GM23248 (cell line): ENCODE results near the gene CLEC2B. TPM values are rescaled to one million over a fixed set of nuclear protein-coding genes. Genes with fewer than 3 reads are reported as not detected.

ENCODE experiments used
- DNase-seq: peaks from one replicate; pipeline ENCODE4 v3.0.0-alpha.2; 2015
- H2AFZ ChIP-seq: fragments of 200-600 bp; sonication (generic); 2 replicates; pipeline ENCODE4 v1.6.1; 2016; ENCODE audit warnings: antibody characterized with exemption
- H3F3A ChIP-seq: fragments of 200-600 bp; sonication (generic); 2 replicates; pipeline ENCODE4 v1.6.1; 2016; ENCODE audit warnings: mild to moderate bottlenecking, antibody characterized with exemption, mixed run types; ENCODE audit not compliant: insufficient read depth
- H3K27ac ChIP-seq: fragments of 200-600 bp; sonication (generic); 2 replicates; pipeline ENCODE4 v1.5.1; 2016; ENCODE audit warnings: mild to moderate bottlenecking
- H3K27me3 ChIP-seq: fragments of 200-600 bp; sonication (generic); replicated peaks from 2 replicates; pipeline ENCODE4 v1.6.1; 2016; ENCODE audit warnings: mild to moderate bottlenecking; ENCODE audit not compliant: insufficient read depth
- H3K36me3 ChIP-seq: fragments of 200-600 bp; sonication (generic); 2 replicates; pipeline ENCODE4 v1.6.1; 2016; ENCODE audit warnings: low read depth, mild to moderate bottlenecking
- H3K4me1 ChIP-seq: fragments of 200-600 bp; sonication (generic); 2 replicates; pipeline ENCODE4 v1.6.1; 2016; ENCODE audit warnings: mild to moderate bottlenecking; ENCODE audit not compliant: insufficient read depth
- H3K4me2 ChIP-seq: fragments of 200-600 bp; sonication (generic); one replicate; pipeline ENCODE4 v1.6.1; 2016; ENCODE audit warnings: mild to moderate bottlenecking; ENCODE audit not compliant: unreplicated experiment
- H3K4me3 ChIP-seq: fragments of 200-600 bp; sonication (generic); 2 replicates; pipeline ENCODE4 v1.5.1; 2016; ENCODE audit warnings: mild to moderate bottlenecking
- H3K79me2 ChIP-seq: fragments of 200-600 bp; sonication (generic); 2 replicates; pipeline ENCODE4 v1.6.1; 2016; ENCODE audit warnings: mild to moderate bottlenecking; ENCODE audit not compliant: insufficient read depth
- H3K9ac ChIP-seq: fragments of 200-600 bp; sonication (generic); 2 replicates; pipeline ENCODE4 v1.6.1; 2016; ENCODE audit warnings: mild to moderate bottlenecking
- H3K9me2 ChIP-seq: fragments of 200-600 bp; sonication (generic); 2 replicates; pipeline ENCODE4 v1.6.1; 2016; ENCODE audit warnings: mixed run types, mild to moderate bottlenecking, moderate library complexity; ENCODE audit not compliant: insufficient read depth
- H3K9me3 ChIP-seq: fragments of 200-600 bp; sonication (generic); one replicate; pipeline ENCODE4 v1.6.1; 2017; ENCODE audit warnings: low read depth
- H4K20me1 ChIP-seq: fragments of 200-600 bp; sonication (generic); 2 replicates; pipeline ENCODE4 v1.6.0; 2016; ENCODE audit not compliant: insufficient read depth
- EZH2 ChIP-seq: fragments of 200-600 bp; sonication (generic); IDR thresholded peaks from 2 replicates; pipeline ENCODE4 v1.6.1; 2018; ENCODE audit warnings: antibody characterized with exemption, mild to moderate bottlenecking; ENCODE audit not compliant: insufficient read depth, poor library complexity, severe bottlenecking
- EZH2phosphoT487 ChIP-seq: fragments of 200-600 bp; sonication (generic); IDR thresholded peaks from 2 replicates; pipeline ENCODE4 v1.6.1; 2018; ENCODE audit warnings: antibody characterized with exemption, moderate library complexity, mild to moderate bottlenecking, low read depth; ENCODE audit not compliant: insufficient read depth
- WGBS, 2 experiments: methylation state at CpG; one replicate each; pipeline ENCODE4 v1.1.6; 2015 to 2017; ENCODE audit warnings: low lambda C conversion rate in 2 of 2, low coverage in 1 of 2; ENCODE audit errors: missing lambda C conversion rate in 2 of 2; 5-methylcytosine and 5-hydroxymethylcytosine counted together
- in situ Hi-C: fragments of 300-500 bp; cut with MboI; formaldehyde crosslinking; loops from 2 replicates; pipeline ENCODE4 v1.15.0; 2020
- polyA plus RNA-seq: library from polyadenylated mRNA; unstranded; fragments of >200 nt; fragmentation: Nextera tagmentation; extraction: Ambion mirVana; gene quantifications from 2 replicates; pipeline ENCODE4 v1.2.1, GENCODE V29; 2016
- total RNA-seq: library from RNA; depleted of rRNA; stranded (reverse); fragments of >200 nt; shearing (Covaris generic); gene quantifications from 2 replicates; pipeline ENCODE4 v1.2.3, GENCODE V29; 2014

Gene CLEC2B
- total and polyA plus RNA-seq, 2 experiments from 2014 or later, result 7.2 to 12.2 TPM

DNA sequence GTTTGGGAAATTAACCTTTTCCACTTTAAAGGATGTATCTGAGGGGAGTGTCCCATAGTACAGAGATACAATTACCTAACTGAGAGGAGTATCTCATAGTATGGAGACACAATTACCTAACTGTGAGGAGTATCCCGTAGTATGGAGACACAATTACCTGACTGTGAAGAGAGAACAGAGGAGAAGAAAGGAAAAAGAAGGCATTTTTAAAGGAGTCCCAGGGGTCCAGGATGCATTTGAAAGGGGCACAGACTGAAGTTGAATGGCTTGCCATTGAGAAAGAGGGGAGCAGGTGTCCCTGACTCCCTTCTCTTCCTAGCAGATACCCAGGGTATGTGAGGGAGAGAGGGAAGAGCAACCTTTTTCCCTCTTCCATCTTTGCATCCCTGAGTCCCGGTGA, 30.1 kb upstream of the CLEC2B start:
- Histone ChIP-seq H2AFZ (no peak overlapping the region), H3K9me3 (no peaks in the 10 kb centered on the region), H3K79me2 (no peaks in the 10 kb centered on the region), H3K27ac (no peak overlapping the region), H3K27me3 (no peaks in the 10 kb centered on the region; the same call in 1 of the 2 replicates), H3K4me2 (no peak overlapping the region), H3K4me3 (no peak overlapping the region), H3K9ac (no peak overlapping the region), H3K4me1 (no peaks in the 10 kb centered on the region), H3K36me3 (no peaks in the 10 kb centered on the region), H4K20me1 (no peaks in the 10 kb centered on the region), H3K9me2 (no peaks in the 10 kb centered on the region), H3F3A (no peaks in the 10 kb centered on the region)
- DNase-seq, result no peak
- TF ChIP-seq EZH2phosphoT487, result no peak
- in situ Hi-C loops, result no loop called here
- WGBS, 2 experiments, result 50 to 53% methylated on average over 2 of the region's 2 CpGs

DNA sequence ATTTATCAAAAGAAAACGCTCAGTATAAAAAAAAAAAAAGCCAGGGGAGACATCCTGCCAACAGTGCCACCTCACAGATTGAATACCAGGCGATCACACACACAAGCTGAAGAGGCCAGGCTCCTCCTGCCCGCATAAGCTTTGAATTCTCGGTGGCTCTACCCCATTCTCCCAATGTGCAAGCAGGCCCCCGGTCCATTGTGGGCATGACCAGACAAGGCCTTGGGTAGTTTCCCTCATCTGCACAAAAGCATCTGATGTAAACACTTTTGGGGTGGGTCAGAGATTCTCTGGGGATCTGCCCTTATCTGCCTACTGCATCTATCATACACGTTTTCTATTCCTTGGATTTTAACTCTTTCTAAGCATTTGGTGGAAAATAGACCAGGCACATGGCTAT, 28.4 kb upstream of the CLEC2B start:
- 55 to 59% methylated on average over 6 of the region's 6 CpGs for WGBS, 2 experiments
- Histone ChIP-seq H3K4me3 (no peak overlapping the region), H3K27me3 (no peaks in the 10 kb centered on the region; the same call in 1 of the 2 replicates), H3K9me3 (no peaks in the 10 kb centered on the region), H3F3A (no peaks in the 10 kb centered on the region), H3K9me2 (no peaks in the 10 kb centered on the region), H3K4me1 (no peaks in the 10 kb centered on the region), H2AFZ (no peak overlapping the region), H3K9ac (no peak overlapping the region), H3K27ac (no peak overlapping the region), H3K79me2 (no peaks in the 10 kb centered on the region), H4K20me1 (no peaks in the 10 kb centered on the region), H3K4me2 (no peak overlapping the region), H3K36me3 (no peaks in the 10 kb centered on the region)
- in situ Hi-C loops, result no loop called here
- TF ChIP-seq EZH2 (no peak), EZH2phosphoT487 (no peak)
- no peak for DNase-seq

DNA sequence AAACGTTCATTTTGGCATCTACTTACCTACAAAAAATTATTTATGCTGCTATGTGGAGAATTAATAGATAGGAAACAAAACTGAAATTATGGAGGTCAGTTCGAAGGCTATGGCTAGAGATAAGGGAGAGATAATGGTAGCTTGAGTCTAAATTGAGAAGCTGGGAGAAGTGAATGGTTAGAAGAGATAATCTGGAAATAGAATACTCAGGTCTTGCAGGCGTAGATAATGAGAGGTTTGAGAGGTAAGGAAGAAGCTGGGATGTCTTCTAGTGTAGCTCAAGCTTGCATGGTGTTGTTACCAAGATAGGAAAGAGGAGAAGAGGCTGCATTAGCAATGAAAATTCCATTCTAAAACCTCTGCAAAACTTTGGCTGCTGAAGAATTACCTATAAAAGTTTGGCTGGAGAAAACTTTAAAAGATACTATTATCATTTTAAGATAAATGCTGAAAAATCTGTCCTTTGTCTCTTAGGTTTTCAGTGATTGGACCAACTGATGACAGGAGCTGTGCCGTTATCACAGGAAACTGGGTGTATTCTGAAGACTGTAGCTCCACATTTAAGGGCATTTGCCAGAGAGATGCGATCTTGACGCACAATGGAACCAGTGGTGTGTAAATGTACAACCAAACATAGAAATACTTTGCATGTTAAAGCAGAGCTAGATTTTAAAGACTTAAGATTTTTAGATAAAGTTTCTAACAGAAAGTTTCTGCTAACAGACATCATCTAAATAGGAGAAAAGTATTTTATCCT, 26.2 kb upstream of the CLEC2B start:
- in situ Hi-C loops, result no loop called here
- no peak for DNase-seq
- H3K36me3 ChIP-seq, result no peaks in the 10 kb centered on the region
- TF ChIP-seq EZH2, result no peak
- TF ChIP-seq EZH2phosphoT487, result no peak
- no peaks in the 10 kb centered on the region for H3K4me1 ChIP-seq
- no peak overlapping the region for H3K4me2 ChIP-seq
- H3K9ac ChIP-seq, result no peak overlapping the region
- no peak overlapping the region for H2AFZ ChIP-seq
- no peaks in the 10 kb centered on the region for H3K79me2 ChIP-seq
- 59 to 63% methylated on average over 6 of the region's 6 CpGs for WGBS, 2 experiments
- H3F3A ChIP-seq, result no peaks in the 10 kb centered on the region
- no peak overlapping the region for H3K27ac ChIP-seq
- H4K20me1 ChIP-seq, result no peaks in the 10 kb centered on the region
- no peak overlapping the region for H3K4me3 ChIP-seq
- H3K9me2 ChIP-seq, result no peaks in the 10 kb centered on the region
- H3K9me3 ChIP-seq, result no peaks in the 10 kb centered on the region
- no peaks in the 10 kb centered on the region; the same call in 1 of the 2 replicates for H3K27me3 ChIP-seq

DNA sequence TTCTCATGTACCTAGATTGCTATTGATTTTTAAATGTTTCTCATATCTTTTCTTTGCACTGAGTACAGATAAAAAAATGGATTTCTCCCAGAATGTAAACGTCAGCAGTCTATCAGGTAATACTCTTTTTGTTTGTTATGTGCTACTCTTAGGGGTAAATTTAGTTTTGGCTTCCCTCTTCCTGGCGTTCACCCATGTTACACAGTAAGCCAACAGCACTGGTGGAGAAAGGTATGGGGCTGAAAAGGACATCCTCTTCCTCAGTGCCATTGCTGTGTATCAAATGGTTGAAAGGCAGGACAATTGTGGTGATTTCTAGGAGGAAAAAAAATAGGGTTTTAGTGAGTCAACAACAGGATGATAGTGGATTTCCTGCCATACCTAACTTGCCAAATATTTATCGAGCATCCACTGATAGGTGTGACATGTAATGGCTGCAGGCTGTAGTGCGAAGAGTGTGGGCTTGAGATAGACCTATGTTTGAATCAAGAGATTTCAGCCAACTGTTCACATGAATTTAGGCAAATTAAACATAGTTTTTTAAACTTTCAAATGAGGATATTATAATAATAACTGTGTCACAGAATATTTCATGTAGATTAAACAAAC, 19.6 kb upstream of the CLEC2B start:
- no peaks in the 10 kb centered on the region for H3K79me2 ChIP-seq
- H3K4me3 ChIP-seq, result no peak overlapping the region
- no peak overlapping the region for H3K9ac ChIP-seq
- no peaks in the 10 kb centered on the region for H3K9me2 ChIP-seq
- TF ChIP-seq EZH2phosphoT487 (no peak), EZH2 (no peak)
- no peaks in the 10 kb centered on the region for H4K20me1 ChIP-seq
- no peaks in the 10 kb centered on the region for H3K4me1 ChIP-seq
- no peak overlapping the region for H3K4me2 ChIP-seq
- 53% methylated on average over 4 of the region's 4 CpGs for WGBS, 2 experiments
- in situ Hi-C loops, result no loop called here
- DNase-seq, result no peak
- no peak overlapping the region for H3K27ac ChIP-seq
- no peaks in the 10 kb centered on the region for H3K27me3 ChIP-seq
- H3K36me3 ChIP-seq, result no peaks in the 10 kb centered on the region
- H2AFZ ChIP-seq, result no peak overlapping the region
- no peaks in the 10 kb centered on the region for H3F3A ChIP-seq
- H3K9me3 ChIP-seq, result no peaks in the 10 kb centered on the region
